ENCODE measurements around the gene LRRC53.

The LRRC53 gene

DNA sequence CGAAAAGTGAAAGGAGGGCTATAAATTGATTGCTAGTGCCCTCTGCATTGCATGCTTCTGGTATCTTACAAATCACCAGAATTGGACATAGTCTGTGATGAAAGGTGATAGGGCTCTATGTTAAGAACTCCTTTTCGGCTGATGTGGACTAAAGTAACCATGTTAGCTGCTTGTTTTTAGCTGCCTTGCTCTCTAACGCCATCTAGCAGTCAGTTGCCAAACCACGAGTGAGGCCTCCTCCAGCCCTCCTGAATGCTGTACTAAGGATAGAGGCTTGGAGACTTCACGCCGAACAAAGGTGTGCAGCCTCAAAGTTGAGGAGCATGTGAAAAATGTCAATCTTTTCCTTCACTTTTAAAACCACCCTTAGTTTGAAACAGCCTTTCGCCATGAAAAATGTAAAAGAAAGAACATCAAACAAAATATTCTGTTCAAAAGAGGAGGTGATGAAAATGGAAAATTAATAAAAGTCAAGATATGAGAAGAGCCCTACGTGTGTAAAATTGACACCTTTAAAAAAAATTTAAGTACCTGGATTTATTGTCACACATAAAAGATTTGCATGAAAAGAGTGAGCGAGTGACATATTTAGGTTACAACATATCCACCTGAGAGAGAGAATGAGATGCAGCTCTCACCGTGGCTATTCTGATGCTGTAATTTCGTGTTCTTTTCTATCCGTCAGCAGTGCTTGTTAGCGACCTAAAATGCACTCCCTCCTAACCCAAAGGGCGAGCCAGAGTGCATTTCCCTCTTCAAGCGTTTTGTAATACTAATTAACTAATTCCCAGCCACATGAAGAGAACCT is 8.1 kb downstream of the LRRC53 start:
- in situ Hi-C loops (cut with MboI; ENCODE audit: low sequenced_read_pairs), result no loop called here

- in situ Hi-C loops (cut with MboI; ENCODE audit: low sequenced_read_pairs), result no loop called here
These were observed 9.6 kb downstream of the LRRC53 start for GRCh38 chr1:74502858-74503257.

- in situ Hi-C loops (cut with MboI; ENCODE audit: low sequenced_read_pairs), result no loop called here
These were observed 10.0 kb downstream of the LRRC53 start for GRCh38 chr1:74502432-74502831.

- in situ Hi-C loops (cut with MboI; ENCODE audit: low sequenced_read_pairs), result no loop called here
These were observed 13.5 kb downstream of the LRRC53 start for GRCh38 chr1:74498901-74499300.

DNA sequence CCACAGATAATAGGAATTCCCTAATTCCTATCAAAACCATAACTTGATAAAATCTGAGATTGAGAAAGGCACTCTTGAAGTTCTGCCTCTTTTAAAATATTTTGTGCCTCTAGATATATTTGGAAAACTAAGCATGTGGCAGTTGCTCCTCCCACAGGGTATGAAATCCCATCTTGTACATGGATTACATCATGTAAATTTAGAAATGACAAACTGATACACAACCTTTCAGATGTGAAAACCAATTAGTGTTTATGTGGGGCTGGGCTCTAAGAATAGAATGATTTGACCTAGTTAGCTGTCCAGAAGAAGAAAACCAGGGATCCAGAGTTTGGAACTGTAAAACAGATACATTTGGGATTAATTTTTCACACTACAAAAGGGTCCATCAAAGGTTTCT is 15.7 kb downstream of the LRRC53 start:
- in situ Hi-C loops (cut with MboI; ENCODE audit: low sequenced_read_pairs), result no loop called here

- in situ Hi-C loops (cut with MboI; ENCODE audit: low sequenced_read_pairs), result no loop called here
These were observed 26.4 kb downstream of the LRRC53 start for GRCh38 chr1:74486036-74486435.

DNA sequence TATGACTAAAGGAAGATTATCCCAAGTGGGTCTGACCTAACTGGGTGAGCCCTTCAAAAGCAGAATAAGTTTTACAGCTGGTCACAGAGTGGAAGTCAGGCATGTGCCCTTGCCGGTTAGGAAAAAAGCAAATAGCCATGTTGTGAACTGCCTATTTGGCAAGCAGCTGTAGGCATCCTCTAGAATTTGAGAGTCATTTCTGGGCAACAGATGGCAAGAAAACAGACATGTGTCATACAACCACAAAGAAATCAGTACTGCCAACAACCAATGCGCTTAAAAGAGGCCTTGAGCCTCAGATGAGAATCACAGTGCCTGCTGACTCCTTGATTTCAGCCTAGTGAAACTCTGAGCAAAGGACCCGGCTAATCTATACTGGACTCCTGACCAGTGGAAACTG is 26.8 kb downstream of the LRRC53 start:
- in situ Hi-C loops (cut with MboI; ENCODE audit: low sequenced_read_pairs), result no loop called here

DNA sequence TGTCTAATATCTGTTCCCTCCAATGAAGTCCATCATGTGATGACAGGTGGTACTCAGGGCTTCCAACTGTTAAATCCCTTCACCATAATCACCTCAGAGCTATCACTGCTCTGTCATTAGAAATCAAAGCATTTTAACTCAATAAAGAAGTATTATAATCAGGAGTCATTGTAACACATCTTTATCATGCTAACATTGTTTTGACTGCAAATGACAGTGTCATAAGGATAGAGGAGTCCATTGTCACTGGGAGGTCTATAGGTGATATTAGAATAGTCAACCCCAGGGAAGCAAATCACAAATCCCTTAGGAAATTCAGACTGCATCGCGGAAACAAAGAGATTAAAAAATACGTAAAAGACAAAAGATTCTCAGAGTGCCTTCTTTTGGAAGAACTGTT is 30.8 kb downstream of the LRRC53 start:
- in situ Hi-C loops (cut with MboI; ENCODE audit: low sequenced_read_pairs), result no loop called here

DNA sequence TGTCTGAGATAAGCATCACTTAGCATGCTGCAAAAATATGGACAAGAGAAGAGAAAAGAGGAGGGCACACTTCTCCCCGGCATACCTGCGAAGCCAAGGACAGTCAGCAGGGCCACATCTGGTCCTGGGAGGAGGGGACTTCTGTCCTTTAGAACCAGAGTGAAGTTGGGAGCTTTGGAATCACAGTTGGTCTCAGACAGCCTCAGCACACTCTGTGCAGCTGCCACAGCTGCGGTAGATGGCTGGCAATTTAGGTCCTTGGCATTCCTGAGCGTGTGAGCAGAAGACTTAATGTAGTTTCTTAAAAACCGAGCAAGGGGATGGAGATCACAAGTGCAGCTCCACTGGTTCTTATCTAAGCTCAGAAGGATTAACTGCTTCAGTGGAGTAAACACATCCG is 32.3 kb downstream of the LRRC53 start:
- in situ Hi-C loops (cut with MboI; ENCODE audit: low sequenced_read_pairs), result no loop called here

DNA sequence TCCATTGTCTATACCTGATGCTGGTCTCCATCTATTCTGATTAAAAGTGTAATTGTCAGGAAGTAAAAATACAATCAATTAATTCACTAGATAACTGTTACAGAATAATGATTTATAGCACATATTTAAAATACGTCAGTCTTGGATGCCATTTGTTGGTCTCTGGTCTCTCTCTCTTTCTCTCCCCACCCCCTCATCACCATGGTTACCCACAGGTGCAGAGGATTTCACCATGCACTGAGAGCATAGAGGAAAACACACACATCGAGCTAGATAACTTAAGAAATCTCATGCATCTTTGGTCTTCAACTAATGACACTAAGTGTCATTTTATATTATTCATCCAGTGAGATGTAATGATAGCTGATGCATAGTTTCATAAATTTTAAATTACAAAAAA is 33.4 kb downstream of the LRRC53 start:
- in situ Hi-C loops (cut with MboI; ENCODE audit: low sequenced_read_pairs), result no loop called here

DNA sequence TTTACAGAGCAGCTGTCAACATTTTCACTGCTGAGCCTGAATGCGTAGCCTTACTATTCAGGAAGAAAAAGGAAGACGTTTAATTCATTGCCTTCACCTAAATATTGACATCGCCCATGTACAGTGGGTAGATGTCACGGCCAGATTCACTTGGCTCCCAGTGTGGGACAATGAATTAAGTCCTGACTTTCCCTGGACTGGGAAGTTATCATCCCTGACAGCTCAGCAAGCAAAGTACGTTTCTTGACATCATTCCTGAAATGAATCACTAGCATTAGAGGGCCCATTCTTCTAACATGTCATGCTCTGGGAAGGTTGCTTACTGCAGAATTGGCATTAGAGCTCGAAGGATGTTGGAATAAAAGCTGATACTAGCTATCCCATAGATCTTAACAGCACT is 37.8 kb downstream of the LRRC53 start:
- in situ Hi-C loops (cut with MboI; ENCODE audit: low sequenced_read_pairs), result no loop called here

DNA sequence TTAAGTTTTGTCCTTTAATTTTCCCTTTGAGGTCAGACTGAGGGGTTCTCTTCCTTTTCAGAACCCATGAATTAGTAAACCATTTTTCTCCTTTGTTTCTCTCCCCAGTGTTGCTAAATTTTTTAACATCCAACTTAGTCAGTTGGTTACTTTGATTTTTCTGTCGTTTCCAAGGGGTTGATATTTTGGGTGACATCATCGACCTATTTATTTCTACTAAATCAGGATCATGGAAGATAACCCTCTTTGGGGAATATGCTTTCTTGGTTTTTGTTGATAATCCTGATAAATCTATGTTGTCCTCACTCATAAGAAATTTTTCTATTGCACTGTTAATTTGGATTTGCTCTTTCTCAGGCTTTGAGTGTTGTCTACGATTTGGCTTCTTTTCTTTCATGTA is 40.9 kb downstream of the LRRC53 start:
- in situ Hi-C loops (cut with MboI; ENCODE audit: low sequenced_read_pairs), result no loop called here

DNA sequence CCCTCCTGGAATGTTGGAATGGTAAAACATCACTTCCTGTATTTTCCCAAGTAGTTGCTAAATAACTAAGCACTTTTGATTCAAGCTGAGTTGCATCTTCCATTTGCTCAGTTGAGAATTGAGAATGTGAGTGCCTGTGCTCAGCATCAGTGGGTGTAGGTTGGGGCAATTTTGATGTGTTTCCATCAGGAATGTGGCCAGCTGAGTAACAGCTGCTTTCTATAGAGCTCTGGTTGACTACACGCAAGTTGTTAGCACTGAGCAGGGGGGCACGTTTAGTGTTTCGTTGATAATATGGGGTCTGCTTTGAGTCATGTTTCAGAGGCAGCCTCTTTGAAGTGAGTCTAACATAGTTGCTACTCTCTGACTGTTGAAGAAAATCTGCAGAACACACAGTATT is 41.5 kb downstream of the LRRC53 start:
- in situ Hi-C loops (cut with MboI; ENCODE audit: low sequenced_read_pairs), result no loop called here

- in situ Hi-C loops (cut with MboI; ENCODE audit: low sequenced_read_pairs), result no loop called here
These were observed 42.2 kb downstream of the LRRC53 start for GRCh38 chr1:74470251-74470650.

DNA sequence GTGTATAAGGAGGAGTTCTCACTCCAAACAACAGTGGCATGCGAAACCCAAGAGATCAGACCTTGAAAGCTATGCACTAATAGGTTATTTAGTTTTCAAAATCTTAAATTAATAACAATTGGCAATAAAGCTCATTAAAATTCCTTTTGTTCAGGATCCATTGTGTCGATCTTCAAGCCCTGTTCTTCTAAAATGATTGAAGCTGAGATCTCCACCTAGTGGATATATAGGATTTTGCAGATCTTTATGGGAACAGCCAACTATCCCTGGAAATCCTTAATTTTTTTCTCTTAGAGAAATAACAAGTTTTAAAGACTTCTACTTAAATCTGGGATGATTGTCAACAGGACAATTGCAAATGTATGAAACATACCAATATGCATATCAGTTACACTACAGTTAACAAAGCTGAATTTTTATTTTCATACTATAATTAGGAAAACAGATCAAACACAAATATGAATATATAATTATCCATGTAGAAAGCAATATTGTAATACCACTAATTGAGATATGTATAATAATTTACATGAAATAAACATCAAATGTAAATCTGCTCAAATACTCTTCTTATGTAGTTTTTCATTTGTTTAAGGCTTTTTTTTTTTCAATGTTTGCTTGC is 43.3 kb downstream of the LRRC53 start:
- in situ Hi-C loops (cut with MboI; ENCODE audit: low sequenced_read_pairs), result no loop called here

DNA sequence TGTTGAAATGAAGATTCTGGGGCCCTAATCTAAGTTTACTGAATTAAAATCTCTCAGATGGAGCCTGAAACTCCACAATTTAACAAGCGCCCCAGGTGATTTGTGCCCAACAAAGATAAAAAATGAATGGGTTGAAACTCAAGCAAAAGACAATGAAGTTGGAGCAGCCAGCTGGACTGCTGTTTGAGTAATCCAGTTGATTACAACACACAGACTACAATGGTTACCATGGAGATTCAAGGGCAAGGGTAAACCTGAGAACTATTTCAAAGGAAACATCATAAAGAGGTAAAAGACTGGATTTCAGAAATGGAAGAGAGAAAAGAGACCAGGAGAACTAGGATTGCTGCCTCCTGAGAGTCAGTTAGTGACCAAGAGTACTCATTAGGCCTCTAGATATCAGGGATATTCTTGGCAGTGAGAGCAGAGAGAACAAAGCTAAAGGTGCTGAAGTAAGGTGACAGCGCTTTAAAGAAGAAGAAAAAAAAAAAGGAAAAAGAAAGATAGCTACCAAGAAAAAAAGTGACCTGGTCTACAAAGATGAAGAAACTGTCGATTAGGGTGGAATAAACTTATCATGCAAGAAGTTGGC is 44.5 kb downstream of the LRRC53 start:
- in situ Hi-C loops (cut with MboI; ENCODE audit: low sequenced_read_pairs), result no loop called here

DNA sequence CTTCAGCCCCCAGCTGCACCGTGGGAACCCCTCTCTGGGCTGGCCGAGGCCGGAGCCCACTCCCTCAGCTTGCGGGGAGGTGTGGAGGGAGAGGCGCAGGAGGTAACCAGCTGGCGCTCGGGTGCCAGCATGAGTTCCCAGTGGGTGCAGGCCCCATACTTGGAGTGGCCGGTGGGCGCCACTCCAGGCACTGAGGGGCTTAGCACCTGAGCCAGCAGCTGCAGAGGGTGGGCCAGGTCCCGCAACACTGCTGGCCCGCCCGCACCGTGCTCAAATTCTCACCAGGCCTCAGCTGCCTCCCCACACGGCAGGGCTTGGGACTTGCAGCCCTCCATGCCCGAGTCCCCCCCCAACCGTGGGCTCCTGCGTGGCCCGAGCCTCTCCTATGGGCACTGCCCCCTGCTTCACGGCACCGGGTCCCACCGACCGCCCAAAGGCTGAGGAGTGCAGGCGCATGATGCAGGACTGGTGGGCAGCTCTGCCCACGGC is 47.2 kb downstream of the LRRC53 start:
- in situ Hi-C loops (cut with MboI; ENCODE audit: low sequenced_read_pairs), result no loop called here

DNA sequence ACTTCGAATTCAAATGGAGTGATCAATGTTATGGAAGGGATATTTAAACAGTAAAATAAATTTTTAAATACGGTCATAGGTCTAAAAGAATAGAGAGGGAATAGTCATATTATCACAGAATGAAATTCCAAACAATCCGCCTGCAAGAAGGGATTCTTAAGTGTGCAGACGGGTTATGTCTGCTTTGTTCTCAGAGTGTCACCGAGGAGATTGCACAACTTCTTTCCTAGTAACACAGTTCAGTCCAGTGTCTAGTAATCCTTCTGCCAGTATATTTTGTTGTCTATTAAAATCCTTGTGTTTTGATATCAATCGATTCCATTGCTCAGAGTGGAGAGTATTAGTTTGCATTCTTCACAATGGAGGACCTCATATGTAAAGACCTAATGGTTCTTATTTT is 48.4 kb downstream of the LRRC53 start:
- in situ Hi-C loops (cut with MboI; ENCODE audit: low sequenced_read_pairs), result no loop called here

DNA sequence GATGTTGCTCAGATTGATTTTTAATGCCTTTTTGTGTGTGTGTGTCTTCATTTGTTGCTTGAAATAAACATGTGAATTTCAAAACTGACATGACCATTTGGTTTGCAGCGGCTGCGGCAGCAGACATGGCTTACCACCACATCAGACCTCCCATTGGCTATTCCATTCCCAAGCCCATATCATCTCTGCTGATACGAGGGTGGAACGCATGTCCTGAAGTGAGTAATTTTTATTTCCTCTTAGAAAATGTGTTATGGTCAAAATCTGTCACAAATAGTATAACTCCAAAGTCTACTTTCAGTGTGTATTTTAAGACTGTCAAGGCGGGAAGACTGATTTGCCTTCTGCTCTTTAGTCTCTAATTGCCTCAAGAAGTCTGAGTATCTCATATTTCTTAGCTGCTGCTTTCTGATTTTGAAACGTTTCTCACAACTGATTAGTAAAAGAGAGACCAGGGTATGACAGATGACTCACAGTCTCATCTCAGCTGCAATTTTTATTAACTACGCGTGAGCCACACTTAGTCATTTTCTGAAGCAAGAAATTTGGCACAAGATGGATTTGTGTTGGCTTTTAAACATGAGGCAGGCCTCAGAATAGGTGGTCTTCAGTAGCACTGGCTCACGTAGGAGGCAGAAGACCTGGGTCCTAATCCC is 49.0 kb downstream of the LRRC53 start:
- in situ Hi-C loops (cut with MboI; ENCODE audit: low sequenced_read_pairs), result no loop called here

GRCh38 chr1:74457253-74457652 is 55.2 kb downstream of the LRRC53 start:
- in situ Hi-C loops (cut with MboI; ENCODE audit: low sequenced_read_pairs), result no loop called here

DNA sequence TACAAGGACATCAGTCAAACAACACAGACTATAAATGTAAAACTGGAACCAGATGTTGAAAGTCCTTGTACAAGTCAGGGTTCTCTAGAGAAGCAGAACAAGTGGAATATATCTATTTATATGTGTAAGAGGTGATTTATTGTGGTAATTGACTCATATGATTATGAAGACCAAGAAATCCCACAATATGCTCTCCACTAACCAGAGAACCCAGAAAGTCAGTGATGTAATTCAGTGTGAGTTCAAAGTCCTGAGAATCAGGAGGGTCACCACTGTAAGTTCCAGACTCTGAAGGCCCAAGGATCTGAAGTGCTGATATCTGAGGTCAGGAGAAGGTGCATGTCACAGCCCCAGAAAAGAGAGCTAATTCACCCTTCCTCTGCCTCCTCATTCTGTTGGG is 57.0 kb downstream of the LRRC53 start:
- in situ Hi-C loops (cut with MboI; ENCODE audit: low sequenced_read_pairs), result no loop called here

GRCh38 chr1:74453277-74453676 is 59.1 kb downstream of the LRRC53 start:
- in situ Hi-C loops (cut with MboI; ENCODE audit: low sequenced_read_pairs), result no loop called here

All from HL-60/S4 treated with phorbol 12-myristate 13-acetate at 8.2 ng/mL for 4 days and 3 days (cell line).